ENCODE results near the gene C3. TPM values are rescaled to one million over a fixed set of nuclear protein-coding genes. Genes with fewer than 3 reads are reported as not detected.

The C3 gene
- total and polyA plus RNA-seq, 2 of the 13 experiments (the other 11 are each of a cell fraction or from before 2014, with no cell fraction given), result 1,455 to 6,272 TPM

GRCh38 chr19:6654347-6655310, 65.8 kb downstream of the C3 start (continued):
- TF ChIP-seq CSRNP1 (CRISPR knock-in tag; IDR thresholded peaks at IDR 0.05), result no peak

GRCh38 chr19:6652805-6653094, 67.7 kb downstream of the C3 start:
- 0% methylated on average over 1 of the region's 1 CpG for WGBS (ENCODE audit: low lambda C conversion rate)
- Histone ChIP-seq H3K9me3 (ENCODE audit: low read length) (no peaks in the 10 kb centered on the region), H3K4me2 (ENCODE audit: low read depth, low read length) (no peak overlapping the region), H3K27ac (ENCODE audit: extremely low read length, insufficient read depth, low read length) (no peak overlapping the region), H3K36me3 (replicated peaks in 1 of 2; ENCODE audit: control insufficient read depth in 1 of 2, insufficient read depth in 2 of 2, low read length in 2 of 2) (no peaks in the 10 kb centered on the region), H2AFZ (ENCODE audit: low read length) (no peak overlapping the region), H3K79me2 (ENCODE audit: insufficient read depth, low read length) (no peaks in the 10 kb centered on the region), H4K20me1 (ENCODE audit: insufficient read depth, low read length) (no peaks in the 10 kb centered on the region), H3K4me3 (replicated peaks in 1 of 3; ENCODE audit: insufficient read depth in 1 of 3, low read depth in 2 of 3, low read length in 3 of 3) (no peak overlapping the region), H3K4me1 (ENCODE audit: insufficient read depth, low read length) (no peaks in the 10 kb centered on the region), H3K27me3 (ENCODE audit: control insufficient read depth in 1 of 2, insufficient read depth in 2 of 2, low read length in 2 of 2) (peaks cover 0 to 26% of the 10 kb centered on the region in 2 experiments; a peak in 4 of 5 replicates), H3K9ac (ENCODE audit: insufficient read depth, low read depth, low read length) (no peak overlapping the region)
- DNase-seq (ENCODE audit: low spot score) (no peak), FAIRE-seq (no peak), ATAC-seq (no peak)
- TF ChIP-seq ISL2 (CRISPR knock-in tag; IDR thresholded peaks at IDR 0.05) (no peak), STAG1 (CRISPR knock-in tag; IDR thresholded peaks at IDR 0.05) (no peak)
- intact Hi-C loops (cut with micrococcal nuclease; ENCODE audit: unreplicated experiment), result no loop called here
- BruUV-seq (replicated peaks), result no TSS peak
- ChIA-PET POLR2A (interaction anchor here (0.6 kb wide), 1 partner anchor 68 kb away, joined by 3 read pairs; the partner anchor contains the start of gene C3), CTCF (ENCODE audit: low intra/inter-chr PET ratio, low total read pairs) (no interaction called here)
- in situ Hi-C loops (cut with HindIII; ENCODE audit: extremely low pct_ligation_motif_present, low pct_unique_long_range_greater_than_20kb), result no loop called here
